ENCODE measurements around the gene ZNF292. TPM values are rescaled to one million over a fixed set of nuclear protein-coding genes. Genes with fewer than 3 reads are reported as not detected.

The ZNF292 gene
- total RNA-seq, 4 donors from 2014 or later = 46.2 to 55.5 (median 50.1) TPM

DNA sequence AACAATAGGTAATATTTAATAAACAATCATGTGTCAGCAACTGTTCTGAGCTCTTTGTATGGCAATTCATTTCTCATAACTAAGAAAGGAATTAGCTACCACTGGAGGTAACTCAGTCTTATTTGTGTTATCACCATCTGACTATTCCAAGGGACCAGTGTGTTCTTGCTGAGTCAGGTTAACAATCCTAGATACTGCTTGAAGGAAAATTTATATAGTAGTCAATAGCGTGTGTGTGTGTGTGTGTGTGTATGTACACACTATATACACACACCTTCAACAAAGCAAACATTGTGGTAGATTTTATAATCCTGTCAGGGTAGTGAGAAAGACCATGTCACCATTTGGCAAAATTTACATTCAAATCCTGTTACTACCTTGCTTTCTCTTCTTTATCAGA is 121.3 kb downstream of the ZNF292 start:
- intact Hi-C loops (cut with DNase I) = no loop called here

DNA sequence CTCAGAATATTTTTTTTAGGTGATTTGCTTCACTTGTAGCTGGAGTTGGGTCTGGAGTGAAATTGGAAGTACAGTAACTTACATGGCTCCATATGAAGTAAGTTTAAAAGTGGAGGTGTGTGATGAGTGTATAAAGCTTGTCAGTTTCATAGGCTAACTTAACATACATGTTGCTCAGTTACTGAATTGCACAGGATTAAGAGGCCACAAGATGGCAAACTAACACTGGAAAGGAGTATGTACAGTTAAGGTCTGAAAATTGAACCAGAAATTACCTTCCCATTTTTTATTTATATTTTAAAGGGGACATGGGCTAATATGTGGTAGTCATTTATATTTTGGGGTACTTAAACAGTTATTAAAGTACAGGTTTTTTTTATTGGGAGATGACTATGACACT is 121.8 kb downstream of the ZNF292 start:
- Histone ChIP-seq H3K9me3 (no peaks in the 10 kb centered on the region), H3K4me3 (replicated peaks in 1 of 3) (no peak overlapping the region), H3K36me3 (no peaks in the 10 kb centered on the region), H3K4me1 (no peaks in the 10 kb centered on the region), H3K27ac (no peak overlapping the region), H3K27me3 (no peaks in the 10 kb centered on the region)
- DNase-seq = no peak
- intact Hi-C loops (cut with DNase I) = no loop called here
- no peak for TF ChIP-seq POLR2A (IDR thresholded peaks at IDR 0.05)
- TF ChIP-seq, protein P1, sequence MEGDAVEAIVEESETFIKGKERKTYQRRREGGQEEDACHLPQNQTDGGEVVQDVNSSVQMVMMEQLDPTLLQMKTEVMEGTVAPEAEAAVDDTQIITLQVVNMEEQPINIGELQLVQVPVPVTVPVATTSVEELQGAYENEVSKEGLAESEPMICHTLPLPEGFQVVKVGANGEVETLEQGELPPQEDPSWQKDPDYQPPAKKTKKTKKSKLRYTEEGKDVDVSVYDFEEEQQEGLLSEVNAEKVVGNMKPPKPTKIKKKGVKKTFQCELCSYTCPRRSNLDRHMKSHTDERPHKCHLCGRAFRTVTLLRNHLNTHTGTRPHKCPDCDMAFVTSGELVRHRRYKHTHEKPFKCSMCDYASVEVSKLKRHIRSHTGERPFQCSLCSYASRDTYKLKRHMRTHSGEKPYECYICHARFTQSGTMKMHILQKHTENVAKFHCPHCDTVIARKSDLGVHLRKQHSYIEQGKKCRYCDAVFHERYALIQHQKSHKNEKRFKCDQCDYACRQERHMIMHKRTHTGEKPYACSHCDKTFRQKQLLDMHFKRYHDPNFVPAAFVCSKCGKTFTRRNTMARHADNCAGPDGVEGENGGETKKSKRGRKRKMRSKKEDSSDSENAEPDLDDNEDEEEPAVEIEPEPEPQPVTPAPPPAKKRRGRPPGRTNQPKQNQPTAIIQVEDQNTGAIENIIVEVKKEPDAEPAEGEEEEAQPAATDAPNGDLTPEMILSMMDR (IDR thresholded peaks at IDR 0.05) = no peak

More for the DNA sequence above, 121.3 kb downstream of the ZNF292 start:
- Histone ChIP-seq H3K4me3 (replicated peaks in 1 of 3) (no peak overlapping the region), H3K27ac (no peak overlapping the region), H3K27me3 (no peaks in the 10 kb centered on the region), H3K9me3 (no peaks in the 10 kb centered on the region), H3K4me1 (no peaks in the 10 kb centered on the region), H3K36me3 (no peaks in the 10 kb centered on the region)
- 77 to 88% methylated on average over 1 of the region's 1 CpG for WGBS, 2 donors
- TF ChIP-seq, protein P1 (IDR thresholded peaks at IDR 0.05) = no peak
- TF ChIP-seq POLR2A (IDR thresholded peaks at IDR 0.05) = no peak
- DNase-seq = no peak

DNA sequence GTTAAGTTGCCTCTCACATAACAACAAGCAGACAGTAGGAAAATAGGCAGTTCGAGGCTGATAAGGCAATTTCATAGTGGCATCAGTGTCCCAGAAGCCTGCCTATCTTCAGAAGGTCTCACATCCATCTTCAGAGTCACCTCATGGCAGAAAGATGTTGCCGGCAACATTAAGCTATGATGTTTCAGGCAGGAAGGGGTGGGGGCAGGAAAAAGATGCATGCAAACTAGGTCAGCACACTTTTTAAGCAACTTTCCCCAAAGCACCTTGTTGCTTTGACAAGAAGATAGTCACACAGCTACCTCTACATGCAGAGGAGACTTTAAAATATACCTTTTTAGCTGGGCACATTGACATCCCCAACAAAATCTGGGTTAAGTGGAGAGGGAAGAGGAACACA is 123.8 kb downstream of the ZNF292 start:
- H3K27ac ChIP-seq = no peak overlapping the region
- TF ChIP-seq, protein P1 (IDR thresholded peaks at IDR 0.05) = no peak
- TF ChIP-seq POLR2A (IDR thresholded peaks at IDR 0.05) = no peak
- no peaks in the 10 kb centered on the region for H3K9me3 ChIP-seq
- WGBS, 2 donors = 56 to 61% methylated on average over 2 of the region's 2 CpGs
- intact Hi-C loops (cut with DNase I) = no loop called here
- no peaks in the 10 kb centered on the region for H3K27me3 ChIP-seq
- H3K36me3 ChIP-seq = no peaks in the 10 kb centered on the region
- H3K4me3 ChIP-seq (replicated peaks in 1 of 3) = no peak overlapping the region
- no peaks in the 10 kb centered on the region for H3K4me1 ChIP-seq
- DNase-seq = no peak

DNA sequence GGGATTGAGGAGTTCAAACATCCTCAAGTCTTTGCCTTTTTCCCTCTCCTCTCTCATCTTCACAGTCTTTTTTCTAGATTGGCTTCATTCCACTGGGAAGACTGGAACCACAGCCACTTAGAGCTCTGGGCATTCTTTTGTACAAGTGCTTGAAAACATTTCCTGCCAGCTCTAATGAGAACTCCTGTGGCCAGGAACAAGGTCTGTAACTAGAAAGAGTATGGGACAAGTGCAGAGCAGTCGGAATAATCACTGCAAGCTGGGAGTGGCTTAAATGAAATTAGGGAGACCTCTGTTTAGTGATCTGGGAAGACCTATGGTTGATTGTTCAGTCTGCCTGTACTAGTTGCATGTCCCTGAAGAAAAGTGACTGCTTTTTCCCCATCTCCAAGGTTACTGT is 126.1 kb downstream of the ZNF292 start:
- intact Hi-C loops (cut with DNase I) = no loop called here
- no peak for TF ChIP-seq POLR2A (IDR thresholded peaks at IDR 0.05)
- TF ChIP-seq, protein P1 (IDR thresholded peaks at IDR 0.05) = no peak
- Histone ChIP-seq H3K4me3 (replicated peaks in 1 of 3) (no peak overlapping the region), H3K9me3 (no peaks in the 10 kb centered on the region), H3K27ac (no peak overlapping the region), H3K36me3 (no peaks in the 10 kb centered on the region), H3K4me1 (no peaks in the 10 kb centered on the region), H3K27me3 (no peaks in the 10 kb centered on the region)
- DNase-seq = peak in 1 of 2 donors; percentile 3
- 14 to 52% methylated on average over 1 of the region's 1 CpG for WGBS, 2 donors

DNA sequence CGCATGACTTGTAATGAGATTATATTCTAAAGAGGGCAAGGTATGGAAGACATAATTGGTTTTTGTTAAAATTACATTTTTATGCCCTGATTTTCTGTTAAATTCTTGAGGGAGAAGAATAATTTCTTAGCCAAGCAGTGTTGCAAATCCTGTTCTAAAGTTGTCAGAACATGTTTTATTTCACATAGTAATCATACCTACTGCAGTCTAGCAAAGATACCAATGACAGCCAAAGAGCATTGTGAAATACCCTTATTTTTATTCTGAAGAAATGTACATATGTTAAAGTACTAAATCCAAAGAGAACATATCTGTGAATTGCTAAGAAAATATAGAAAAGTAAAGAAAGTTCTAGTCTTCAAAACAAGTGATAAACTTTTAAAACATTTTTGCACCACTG is 127.4 kb downstream of the ZNF292 start:
- Histone ChIP-seq H3K9me3 (no peaks in the 10 kb centered on the region), H3K27ac (no peak overlapping the region), H3K4me3 (replicated peaks in 1 of 3) (no peak overlapping the region), H3K27me3 (no peaks in the 10 kb centered on the region), H3K36me3 (no peaks in the 10 kb centered on the region), H3K4me1 (no peaks in the 10 kb centered on the region)
- DNase-seq = no peak
- 97 to 98% methylated on average over 1 of the region's 1 CpG for WGBS, 2 donors
- no peak for TF ChIP-seq POLR2A (IDR thresholded peaks at IDR 0.05)
- TF ChIP-seq, protein P1 (IDR thresholded peaks at IDR 0.05) = no peak
- intact Hi-C loops (cut with DNase I) = no loop called here
